ENCODE results near the gene DCST2.

- TF ChIP-seq, protein P1, sequence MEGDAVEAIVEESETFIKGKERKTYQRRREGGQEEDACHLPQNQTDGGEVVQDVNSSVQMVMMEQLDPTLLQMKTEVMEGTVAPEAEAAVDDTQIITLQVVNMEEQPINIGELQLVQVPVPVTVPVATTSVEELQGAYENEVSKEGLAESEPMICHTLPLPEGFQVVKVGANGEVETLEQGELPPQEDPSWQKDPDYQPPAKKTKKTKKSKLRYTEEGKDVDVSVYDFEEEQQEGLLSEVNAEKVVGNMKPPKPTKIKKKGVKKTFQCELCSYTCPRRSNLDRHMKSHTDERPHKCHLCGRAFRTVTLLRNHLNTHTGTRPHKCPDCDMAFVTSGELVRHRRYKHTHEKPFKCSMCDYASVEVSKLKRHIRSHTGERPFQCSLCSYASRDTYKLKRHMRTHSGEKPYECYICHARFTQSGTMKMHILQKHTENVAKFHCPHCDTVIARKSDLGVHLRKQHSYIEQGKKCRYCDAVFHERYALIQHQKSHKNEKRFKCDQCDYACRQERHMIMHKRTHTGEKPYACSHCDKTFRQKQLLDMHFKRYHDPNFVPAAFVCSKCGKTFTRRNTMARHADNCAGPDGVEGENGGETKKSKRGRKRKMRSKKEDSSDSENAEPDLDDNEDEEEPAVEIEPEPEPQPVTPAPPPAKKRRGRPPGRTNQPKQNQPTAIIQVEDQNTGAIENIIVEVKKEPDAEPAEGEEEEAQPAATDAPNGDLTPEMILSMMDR (IDR thresholded peaks at IDR 0.05; ENCODE audit: low read depth, low read length): no peak
- no peak for TF ChIP-seq MYC (IDR thresholded peaks at IDR 0.05; ENCODE audit: low read depth, low read length)
- no peak for TF ChIP-seq POLR2A (IDR thresholded peaks at IDR 0.05; ENCODE audit: extremely low read depth, insufficient read length)
Observed at GRCh38 chr1:155012776-155013602, 20.6 kb downstream of the DCST2 start.

All from NB4 (cell line).